SK-N-MC (cell line): Measurements from ENCODE around the gene WASHC3.

Experiments
- DNase-seq: peaks from one replicate; pipeline ENCODE4 v3.0.0-alpha.2; 2011; ENCODE audit warnings: low read depth, low spot score
- H3K27ac ChIP-seq: fragments of 200-600 bp; sonication (generic); 2 replicates; pipeline ENCODE4 v1.5.1; 2016; ENCODE audit warnings: mixed run types
- H3K36me3 ChIP-seq: fragments of 200-600 bp; sonication (generic); 2 replicates; pipeline ENCODE4 v1.6.1; 2017; ENCODE audit warnings: antibody characterized with exemption, low read length, mixed read lengths; ENCODE audit not compliant: insufficient read depth
- H3K4me3 ChIP-seq: fragments of 200-600 bp; sonication (generic); 2 replicates; pipeline ENCODE4 v1.5.1; 2016
- H3K9ac ChIP-seq: fragments of 200-600 bp; sonication (generic); 2 replicates; pipeline ENCODE4 v1.8.0; 2017; ENCODE audit warnings: mixed run types, mixed read lengths; ENCODE audit not compliant: insufficient read length
- H3K9me3 ChIP-seq: fragments of 200-600 bp; sonication (generic); 2 replicates; pipeline ENCODE4 v1.6.1; 2017; ENCODE audit warnings: low read depth, mild to moderate bottlenecking, antibody characterized with exemption, low read length, moderate library complexity, mixed read lengths
- EZH2 ChIP-seq: fragments of 200-600 bp; sonication (generic); IDR thresholded peaks from one replicate; pipeline ENCODE4 v1.6.1; 2017; ENCODE audit warnings: antibody characterized with exemption
- FOXP2 ChIP-seq: optimal IDR thresholded peaks from 2 replicates; pipeline ENCODE3; 2011; ENCODE audit warnings: mild to moderate bottlenecking, moderate library complexity; ENCODE audit not compliant: insufficient read depth; ENCODE audit errors: extremely low read length, control extremely low read depth
- POLR2AphosphoS5 ChIP-seq: IDR thresholded peaks from 2 replicates; pipeline ENCODE4 v1.6.1; 2012; ENCODE audit warnings: mild to moderate bottlenecking, low read depth, low read length, borderline replicate concordance

The WASHC3 gene

GRCh38 chr12:101968770-101969169, 93.0 kb downstream of the WASHC3 start:
- Histone ChIP-seq H3K36me3 (no peaks in the 10 kb centered on the region), H3K9ac (no peak overlapping the region), H3K27ac (no peak overlapping the region), H3K9me3 (no peaks in the 10 kb centered on the region), H3K4me3 (no peak overlapping the region)
- no peak for DNase-seq
- TF ChIP-seq EZH2: no peak
- no peak for TF ChIP-seq POLR2AphosphoS5
- no peak for TF ChIP-seq FOXP2

GRCh38 chr12:101967506-101967905, 94.3 kb downstream of the WASHC3 start:
- TF ChIP-seq FOXP2 (no peak), POLR2AphosphoS5 (no peak), EZH2 (no peak)
- no peak overlapping the region for H3K27ac ChIP-seq

GRCh38 chr12:101966496-101966895, 95.3 kb downstream of the WASHC3 start:
- no peak overlapping the region for H3K27ac ChIP-seq
- H3K9ac ChIP-seq: no peak overlapping the region
- no peak for DNase-seq
- TF ChIP-seq FOXP2: no peak
- no peak for TF ChIP-seq POLR2AphosphoS5
- no peak for TF ChIP-seq EZH2
- H3K4me3 ChIP-seq: no peak overlapping the region
- no peaks in the 10 kb centered on the region for H3K9me3 ChIP-seq
- H3K36me3 ChIP-seq: no peaks in the 10 kb centered on the region

More at GRCh38 chr12:101967506-101967905, 94.3 kb downstream of the WASHC3 start:
- Histone ChIP-seq H3K4me3 (no peak overlapping the region), H3K9me3 (no peaks in the 10 kb centered on the region), H3K9ac (no peak overlapping the region), H3K36me3 (no peaks in the 10 kb centered on the region)
- DNase-seq: no peak

- TF ChIP-seq POLR2AphosphoS5: no peak
- no peak for TF ChIP-seq EZH2
- TF ChIP-seq FOXP2: no peak
- H3K4me3 ChIP-seq: no peak overlapping the region
- H3K9me3 ChIP-seq: no peaks in the 10 kb centered on the region
- H3K27ac ChIP-seq: no peak overlapping the region
- H3K9ac ChIP-seq: no peak overlapping the region
- H3K36me3 ChIP-seq: no peaks in the 10 kb centered on the region
- DNase-seq: no peak
Observed at GRCh38 chr12:101963697-101964096, 98.1 kb downstream of the WASHC3 start.
